K562 (cell line): ENCODE data around the gene ENO2. TPM values are rescaled to one million over a fixed set of nuclear protein-coding genes. Genes with fewer than 3 reads are reported as not detected.
A peak's percentile ranks its signal among the peaks of the same experiment; 100 is the strongest.

Experiments
- CHD1 ChIP-seq: fragments of 200-600 bp; sonication (generic); IDR thresholded peaks from one replicate; pipeline ENCODE4 v1.6.1; 2012; ENCODE audit warnings: mild to moderate bottlenecking, moderate library complexity, low read length, inconsistent platforms
- DPF2 ChIP-seq: fragments of 450-650 bp; IDR thresholded peaks from 2 replicates; pipeline ENCODE4 v1.6.1; 2016
- GATA2 ChIP-seq: sonication (generic); formaldehyde crosslinking; IDR thresholded peaks from 2 replicates; pipeline ENCODE4 v1.4.0; 2020; ENCODE audit warnings: mild to moderate bottlenecking, missing genetic modification reagents
- HSF4 ChIP-seq: fragments of 250-450 bp; sonication (Bioruptor Pico); IDR thresholded peaks from 2 replicates; pipeline ENCODE4 v2.1.2; 2022; ENCODE audit warnings: mild to moderate bottlenecking, moderate library complexity, borderline replicate concordance
- MAFK ChIP-seq: IDR thresholded peaks from 2 replicates; pipeline ENCODE4 v1.6.1; 2011; ENCODE audit warnings: low read length, improper control_type of control experiment
- NR1H2 ChIP-seq: sonication (generic); formaldehyde crosslinking; IDR thresholded peaks from 2 replicates; pipeline ENCODE4 v1.4.0; 2020; ENCODE audit warnings: mild to moderate bottlenecking, missing genetic modification reagents
- NR2C1 ChIP-seq, 2 experiments: fragments of 450-650 bp; IDR thresholded peaks; 2 replicates each; pipeline ENCODE4 v1.6.1; 2017; ENCODE audit warnings: mild to moderate bottlenecking in 2 of 2, antibody characterized with exemption in 1 of 2, inconsistent platforms in 1 of 2, missing compliant biosample characterization in 1 of 2, missing genetic modification characterization in 1 of 2
- RBM17 ChIP-seq: fragments of 200-400 bp; formaldehyde crosslinking; IDR thresholded peaks from 2 replicates; pipeline ENCODE4 v1.6.1; 2017; ENCODE audit warnings: low read depth, mild to moderate bottlenecking, low read length, borderline replicate concordance
- RFX5 ChIP-seq: IDR thresholded peaks from 2 replicates; pipeline ENCODE4 v1.6.1; 2011; ENCODE audit warnings: low read depth, mild to moderate bottlenecking, improper control_type of control experiment, low read length
- RNF2 ChIP-seq: sonication (generic); IDR thresholded peaks from 2 replicates; pipeline ENCODE4 v1.6.1; 2016
- SAP30 ChIP-seq: fragments of 200-600 bp; sonication (generic); IDR thresholded peaks from 2 replicates; pipeline ENCODE4 v1.6.1; 2012; ENCODE audit warnings: borderline replicate concordance, low read depth, mild to moderate bottlenecking, moderate library complexity, low read length, control low read depth, inconsistent platforms; ENCODE audit not compliant: insufficient read depth, poor library complexity, severe bottlenecking
- SIN3A ChIP-seq, 2 experiments: fragments of 150-350 bp in 1 of 2; IDR thresholded peaks; 2 replicates each; pipeline ENCODE4 v1.6.1; 2011 to 2016; ENCODE audit warnings: borderline replicate concordance in 2 of 2, low read depth in 2 of 2, low read length in 2 of 2, mild to moderate bottlenecking in 2 of 2, moderate library complexity in 2 of 2; ENCODE audit not compliant: control insufficient read depth in 1 of 2
- SRSF9 ChIP-seq: fragments of 200-400 bp; formaldehyde crosslinking; IDR thresholded peaks from 2 replicates; pipeline ENCODE4 v1.6.1; 2017; ENCODE audit warnings: low read depth, low read length, borderline replicate concordance
- TCF3 ChIP-seq: sonication (generic); formaldehyde crosslinking; IDR thresholded peaks from 2 replicates; pipeline ENCODE4 v1.4.0; 2020; ENCODE audit warnings: mild to moderate bottlenecking, missing genetic modification reagents
- ZBED1 ChIP-seq: IDR thresholded peaks from 2 replicates; pipeline ENCODE4 v1.6.1; 2014
- ZNF12 ChIP-seq: sonication (generic); formaldehyde crosslinking; IDR thresholded peaks from 2 replicates; pipeline ENCODE4 v1.4.0; 2020; ENCODE audit warnings: mild to moderate bottlenecking, missing genetic modification reagents
- ZNF165 ChIP-seq: fragments of 250-450 bp; sonication (Bioruptor Pico); IDR thresholded peaks from 2 replicates; pipeline ENCODE4 v1.4.0; 2020; ENCODE audit warnings: borderline replicate concordance
- polyA plus RNA-seq, 8 experiments: library from polyadenylated mRNA; depleted of rRNA in 4 of 8; stranded (reverse) in 5 of 8; unstranded in 3 of 8; fragments of >200 nt; fragmentation: Nextera tagmentation in 2 of 8; fragmentation: Illumina TruSeq in 1 of 8; extraction: Ambion mirVana in 2 of 8; extraction: Trizol in 1 of 8; gene quantifications; 2 replicates each; pipeline versions ENCODE4 v1.2.1 to v1.2.3, GENCODE V29; 2011 to 2014; ENCODE audit warnings: inconsistent platforms in 1 of 8, missing spikeins in 1 of 8
- total RNA-seq, 7 experiments: library from RNA; depleted of rRNA in 6 of 7; stranded (reverse); fragments of >200 nt in 6 of 7; fragmentation: Illumina TruSeq in 2 of 7; extraction: Trizol in 2 of 7; gene quantifications; 2 replicates each; pipeline versions ENCODE4 v1.2.1 to v1.2.3, GENCODE V29; 2011 to 2021; ENCODE audit warnings: low replicate concordance in 1 of 7
- TF ChIP-seq, protein P1 (sequence below): fragments of 450-650 bp; formaldehyde crosslinking; IDR thresholded peaks from 2 replicates; pipeline ENCODE4 v1.4.0; 2022; ENCODE audit warnings: mild to moderate bottlenecking, moderate library complexity
- TF ChIP-seq, protein P2 (sequence below), 3 experiments: IDR thresholded peaks in 2 of 3; conservative IDR thresholded peaks in 1 of 3; 2 replicates each; pipeline ENCODE4 v1.5.1; 2011 to 2012; ENCODE audit warnings: low read length in 3 of 3, mild to moderate bottlenecking in 3 of 3, control low read depth in 2 of 3, improper control_type of control experiment in 1 of 3, inconsistent platforms in 1 of 3, low read depth in 1 of 3, mixed read lengths in 1 of 3, moderate library complexity in 1 of 3; ENCODE audit not compliant: insufficient read depth in 2 of 3
- TF ChIP-seq, protein P3 (sequence below): fragments of 250-450 bp; sonication (Bioruptor Pico); IDR thresholded peaks from 2 replicates; pipeline ENCODE4 v1.5.0; 2020; ENCODE audit warnings: mild to moderate bottlenecking
- TF ChIP-seq, protein P4 (sequence below): fragments of 450-650 bp; IDR thresholded peaks from 2 replicates; pipeline ENCODE4 v1.6.1; 2016; ENCODE audit warnings: antibody characterized with exemption

ENO2 gene
- total and polyA plus RNA-seq, 9 of the 15 experiments (the other 6 are each of a cell fraction or from before 2014, with no cell fraction given) = 10.9 to 43.3 (median 21.0) TPM

DNA sequence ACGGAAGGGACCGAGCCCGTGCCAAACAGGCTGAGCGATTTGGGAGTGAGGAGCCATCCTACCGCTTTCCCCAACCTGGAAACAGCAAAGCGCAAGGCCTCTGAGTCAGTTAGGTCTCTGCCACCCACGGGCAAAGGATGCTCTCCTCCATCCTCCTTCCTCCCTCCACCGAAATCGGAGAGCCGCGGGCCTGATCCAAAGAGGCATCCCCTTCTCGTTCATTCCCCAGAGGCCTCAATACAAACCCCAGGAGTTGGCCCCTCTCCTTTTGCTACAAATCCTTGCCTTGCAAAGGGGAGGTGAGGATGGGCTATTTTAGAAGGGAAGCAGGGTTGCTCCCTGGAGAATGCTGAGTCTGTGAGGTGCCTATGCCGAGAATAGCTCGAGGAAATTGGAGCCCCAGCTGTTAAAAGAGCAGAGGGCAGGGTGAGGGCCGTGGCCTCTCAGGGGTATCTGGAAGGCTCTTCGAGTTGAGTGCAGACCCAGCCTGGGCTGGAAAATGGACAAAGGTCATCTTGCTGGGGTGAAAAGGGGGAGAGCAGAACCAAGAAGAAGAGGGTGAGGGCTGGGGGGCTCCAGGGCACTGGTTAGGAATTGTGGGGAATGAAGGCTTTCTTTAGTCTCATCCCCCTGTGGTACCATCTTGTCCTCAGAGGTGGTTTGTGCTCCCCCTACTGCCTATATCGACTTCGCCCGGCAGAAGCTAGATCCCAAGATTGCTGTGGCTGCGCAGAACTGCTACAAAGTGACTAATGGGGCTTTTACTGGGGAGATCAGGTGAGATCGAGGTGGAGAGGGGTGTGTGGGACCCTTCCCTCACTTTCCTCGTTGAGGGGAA, 46.0 kb upstream of the ENO2 start (continued):
- TF ChIP-seq, protein P1, sequence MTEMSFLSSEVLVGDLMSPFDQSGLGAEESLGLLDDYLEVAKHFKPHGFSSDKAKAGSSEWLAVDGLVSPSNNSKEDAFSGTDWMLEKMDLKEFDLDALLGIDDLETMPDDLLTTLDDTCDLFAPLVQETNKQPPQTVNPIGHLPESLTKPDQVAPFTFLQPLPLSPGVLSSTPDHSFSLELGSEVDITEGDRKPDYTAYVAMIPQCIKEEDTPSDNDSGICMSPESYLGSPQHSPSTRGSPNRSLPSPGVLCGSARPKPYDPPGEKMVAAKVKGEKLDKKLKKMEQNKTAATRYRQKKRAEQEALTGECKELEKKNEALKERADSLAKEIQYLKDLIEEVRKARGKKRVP = no peak
- TF ChIP-seq NR2C1 (IDR thresholded peaks at IDR 0.05) = no peak
- TF ChIP-seq NR2C1 (tag; IDR thresholded peaks at IDR 0.05) = no peak
- no peak for TF ChIP-seq TCF3
- no peak for TF ChIP-seq ZNF165 (CRISPR knock-in tag)
- TF ChIP-seq DPF2 = no peak
- no peak for TF ChIP-seq NR1H2 (CRISPR knock-in tag)
- TF ChIP-seq, protein P2, sequence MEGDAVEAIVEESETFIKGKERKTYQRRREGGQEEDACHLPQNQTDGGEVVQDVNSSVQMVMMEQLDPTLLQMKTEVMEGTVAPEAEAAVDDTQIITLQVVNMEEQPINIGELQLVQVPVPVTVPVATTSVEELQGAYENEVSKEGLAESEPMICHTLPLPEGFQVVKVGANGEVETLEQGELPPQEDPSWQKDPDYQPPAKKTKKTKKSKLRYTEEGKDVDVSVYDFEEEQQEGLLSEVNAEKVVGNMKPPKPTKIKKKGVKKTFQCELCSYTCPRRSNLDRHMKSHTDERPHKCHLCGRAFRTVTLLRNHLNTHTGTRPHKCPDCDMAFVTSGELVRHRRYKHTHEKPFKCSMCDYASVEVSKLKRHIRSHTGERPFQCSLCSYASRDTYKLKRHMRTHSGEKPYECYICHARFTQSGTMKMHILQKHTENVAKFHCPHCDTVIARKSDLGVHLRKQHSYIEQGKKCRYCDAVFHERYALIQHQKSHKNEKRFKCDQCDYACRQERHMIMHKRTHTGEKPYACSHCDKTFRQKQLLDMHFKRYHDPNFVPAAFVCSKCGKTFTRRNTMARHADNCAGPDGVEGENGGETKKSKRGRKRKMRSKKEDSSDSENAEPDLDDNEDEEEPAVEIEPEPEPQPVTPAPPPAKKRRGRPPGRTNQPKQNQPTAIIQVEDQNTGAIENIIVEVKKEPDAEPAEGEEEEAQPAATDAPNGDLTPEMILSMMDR (IDR thresholded peaks at IDR 0.05 in 2 of 3, conservative IDR thresholded peaks at IDR 0.05 in 1 of 3; ENCODE audit: insufficient read depth in 2 of 3, low read depth in 1 of 3, low read length in 3 of 3) = peak in 2 of 3 experiments; percentile 14 to 22; a peak in 1 of 6 replicates
- TF ChIP-seq, protein P3, sequence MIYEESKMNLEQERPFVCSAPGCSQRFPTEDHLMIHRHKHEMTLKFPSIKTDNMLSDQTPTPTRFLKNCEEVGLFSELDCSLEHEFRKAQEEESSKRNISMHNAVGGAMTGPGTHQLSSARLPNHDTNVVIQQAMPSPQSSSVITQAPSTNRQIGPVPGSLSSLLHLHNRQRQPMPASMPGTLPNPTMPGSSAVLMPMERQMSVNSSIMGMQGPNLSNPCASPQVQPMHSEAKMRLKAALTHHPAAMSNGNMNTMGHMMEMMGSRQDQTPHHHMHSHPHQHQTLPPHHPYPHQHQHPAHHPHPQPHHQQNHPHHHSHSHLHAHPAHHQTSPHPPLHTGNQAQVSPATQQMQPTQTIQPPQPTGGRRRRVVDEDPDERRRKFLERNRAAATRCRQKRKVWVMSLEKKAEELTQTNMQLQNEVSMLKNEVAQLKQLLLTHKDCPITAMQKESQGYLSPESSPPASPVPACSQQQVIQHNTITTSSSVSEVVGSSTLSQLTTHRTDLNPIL = no peak
- TF ChIP-seq SIN3A (IDR thresholded peaks at IDR 0.05; ENCODE audit: borderline replicate concordance in 2 of 2, control insufficient read depth in 1 of 2, low read depth in 2 of 2, low read length in 2 of 2) = 0 out of 4 replicates have a peak, but pooled peaks of 1 of the 2 experiments have one; percentile 9
- no peak for TF ChIP-seq HSF4 (CRISPR knock-in tag)
- TF ChIP-seq RNF2 = no peak
- TF ChIP-seq ZNF12 (CRISPR knock-in tag) = no peak
- TF ChIP-seq RBM17 = no peak
- TF ChIP-seq SRSF9 = no peak
- TF ChIP-seq MAFK = no peak
- TF ChIP-seq, protein P4, sequence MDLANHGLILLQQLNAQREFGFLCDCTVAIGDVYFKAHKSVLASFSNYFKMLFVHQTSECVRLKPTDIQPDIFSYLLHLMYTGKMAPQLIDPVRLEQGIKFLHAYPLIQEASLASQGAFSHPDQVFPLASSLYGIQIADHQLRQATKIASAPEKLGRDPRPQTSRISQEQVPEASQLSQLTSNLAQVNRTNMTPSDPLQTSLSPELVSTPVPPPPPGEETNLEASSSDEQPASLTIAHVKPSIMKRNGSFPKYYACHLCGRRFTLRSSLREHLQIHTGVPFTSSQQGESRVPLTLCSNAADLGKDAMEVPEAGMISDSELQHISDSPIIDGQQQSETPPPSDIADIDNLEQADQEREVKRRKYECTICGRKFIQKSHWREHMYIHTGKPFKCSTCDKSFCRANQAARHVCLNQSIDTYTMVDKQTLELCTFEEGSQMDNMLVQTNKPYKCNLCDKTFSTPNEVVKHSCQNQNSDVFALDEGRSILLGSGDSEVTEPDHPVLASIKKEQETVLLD = no peak
- no peak for TF ChIP-seq ZBED1
- TF ChIP-seq RFX5 = no peak
- peak; percentile 38 for TF ChIP-seq SAP30
- TF ChIP-seq GATA2 (CRISPR knock-in tag) = peak; percentile 51; the same call in 1 of the 2 replicates
- peak; percentile 90 for TF ChIP-seq CHD1
